Breast epithelium (tissue), 3 donors: ENCODE measurements around the gene LCLAT1.

Source experiments
- CTCF ChIP-seq, 3 donors: fragments of 450-650 bp; IDR thresholded peaks; one replicate each; pipeline ENCODE4 v1.5.1; 2016 to 2017; ENCODE audit warnings: antibody characterized with exemption in 3 of 3, mild to moderate bottlenecking in 3 of 3, moderate library complexity in 3 of 3
- POLR2A ChIP-seq: fragments of 450-650 bp; IDR thresholded peaks from one replicate; pipeline ENCODE4 v1.6.1; 2016; ENCODE audit warnings: antibody characterized with exemption, mild to moderate bottlenecking, moderate library complexity
- POLR2AphosphoS5 ChIP-seq, 3 donors: sonication (generic); formaldehyde crosslinking; IDR thresholded peaks; one replicate each; pipeline ENCODE4 v1.6.1; 2017; ENCODE audit warnings: antibody characterized with exemption in 3 of 3

DNA sequence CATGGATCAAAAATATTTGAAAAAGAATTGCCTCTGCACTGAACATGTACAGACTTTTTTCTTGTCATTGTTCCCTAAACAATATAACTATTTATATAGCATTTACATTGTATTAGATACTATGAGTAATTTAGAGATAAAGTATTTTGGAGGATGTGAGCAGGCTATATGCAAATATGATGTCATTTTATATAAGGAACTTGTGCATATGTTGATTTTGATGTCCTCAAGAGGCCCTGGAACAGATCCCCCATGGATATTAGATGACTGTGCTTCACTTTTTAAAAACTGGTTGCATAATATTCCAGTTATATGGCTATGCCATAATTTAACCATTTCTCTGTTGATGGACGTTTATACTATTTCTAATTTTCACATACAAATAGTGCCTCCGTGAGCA lies 16.5 kb downstream of the LCLAT1 start:
- TF ChIP-seq CTCF (IDR thresholded peaks at IDR 0.05) (no peak), POLR2AphosphoS5 (IDR thresholded peaks at IDR 0.05) (no peak), POLR2A (no peak)
